ENCODE data around the gene ACOD1.
"Not testable (repeated sequence)": the region's sequence is repeated elsewhere in the genome, so short reads cannot be mapped to it uniquely, and the experiment has no call there.

Gene ACOD1

DNA sequence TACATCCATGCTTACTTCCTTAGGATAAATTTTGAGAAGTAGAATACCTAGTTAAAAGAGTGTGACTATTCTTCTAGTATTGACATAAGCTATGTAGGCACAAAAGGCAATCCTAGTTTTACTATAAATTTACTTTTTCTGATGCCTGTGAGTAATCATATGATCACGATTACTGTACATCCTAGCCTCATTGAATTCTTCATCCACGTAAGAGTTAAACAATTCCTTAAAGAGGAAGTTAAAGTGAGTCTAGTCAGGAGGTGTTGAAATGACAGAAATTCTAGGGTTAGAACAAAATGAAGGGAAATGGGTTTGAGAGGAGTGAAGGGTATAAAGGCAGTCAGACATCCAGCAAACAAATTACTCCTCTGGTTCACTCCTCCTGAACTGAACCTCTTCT, at the start of gene ACOD1:
Gene ACOD1, plus strand, starts transcription at position 363 of the 400 bp plus-strand sequence. CDS start 48 bp downstream, outside the sequence.
- DNase-seq (ENCODE audit: low read depth in 2 of 2): no peak

DNA sequence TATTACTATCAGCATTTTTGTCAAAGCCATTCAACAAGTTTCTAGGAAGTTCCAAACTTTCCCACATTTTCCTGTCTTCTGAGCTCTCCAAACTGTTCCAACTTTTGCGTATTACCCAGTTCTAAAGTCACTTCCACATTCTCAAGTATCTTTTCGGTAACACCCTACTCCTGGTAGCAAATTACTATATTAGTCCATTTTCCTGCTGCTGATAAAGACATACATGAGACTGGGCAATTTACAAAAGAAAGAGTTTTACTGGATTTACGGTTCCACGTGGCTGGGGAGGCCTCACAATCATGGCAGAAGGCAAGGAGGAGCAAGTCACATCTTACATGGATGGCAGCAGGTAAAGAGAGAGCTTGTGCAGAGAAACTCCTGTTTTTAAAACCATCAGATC, 49.2 kb upstream of the ACOD1 start:
- DNase-seq (ENCODE audit: low read depth in 2 of 2): not testable (repeated sequence)

GRCh38 chr13:76903544-76904162, 44.7 kb upstream of the ACOD1 start:
- DNase-seq (ENCODE audit: low read depth in 2 of 2): peak; percentile 40 to 50

GRCh38 chr13:76904507-76904906, 43.8 kb upstream of the ACOD1 start:
- DNase-seq (ENCODE audit: low read depth in 2 of 2): no peak

DNA sequence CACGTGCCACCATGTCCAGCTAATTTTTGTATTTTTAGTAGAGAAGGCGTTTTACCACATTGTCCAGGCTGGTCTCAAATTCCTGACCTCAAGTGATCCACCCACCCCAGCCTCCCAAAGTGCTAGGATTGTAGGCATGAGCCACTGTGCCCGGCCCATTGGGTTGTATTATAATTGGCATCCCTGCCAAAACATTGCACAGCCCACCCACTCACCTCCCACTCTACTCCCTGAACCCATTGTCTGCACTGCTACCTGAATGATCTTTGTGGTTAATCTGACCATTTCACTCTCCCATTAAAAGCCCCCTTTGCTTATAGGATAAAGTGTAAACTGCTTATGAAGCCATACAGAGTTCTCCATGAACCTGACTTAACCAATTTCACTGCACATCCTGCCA, 35.8 kb upstream of the ACOD1 start:
- no peak for DNase-seq (ENCODE audit: low read depth in 2 of 2)

DNA sequence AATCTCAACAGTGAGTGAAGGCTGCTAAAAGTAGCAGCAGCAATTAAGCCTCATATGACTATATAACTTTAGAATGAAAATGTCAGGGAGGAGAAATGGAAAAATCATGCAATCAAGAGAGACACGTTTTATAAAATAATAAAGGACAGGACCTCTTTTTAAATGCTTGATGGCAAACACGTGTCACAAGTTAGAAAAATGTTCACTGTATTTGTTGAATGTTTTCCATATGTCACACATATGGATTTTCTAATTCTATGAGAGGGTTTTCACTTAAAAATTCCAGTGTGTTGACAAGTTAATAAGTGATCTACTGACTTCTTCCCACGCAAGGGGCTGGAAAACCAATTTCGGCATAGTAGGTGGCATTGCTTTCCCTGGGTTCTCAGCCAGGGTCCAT, 34.4 kb upstream of the ACOD1 start:
- no peak for DNase-seq (ENCODE audit: low read depth in 2 of 2)

DNA sequence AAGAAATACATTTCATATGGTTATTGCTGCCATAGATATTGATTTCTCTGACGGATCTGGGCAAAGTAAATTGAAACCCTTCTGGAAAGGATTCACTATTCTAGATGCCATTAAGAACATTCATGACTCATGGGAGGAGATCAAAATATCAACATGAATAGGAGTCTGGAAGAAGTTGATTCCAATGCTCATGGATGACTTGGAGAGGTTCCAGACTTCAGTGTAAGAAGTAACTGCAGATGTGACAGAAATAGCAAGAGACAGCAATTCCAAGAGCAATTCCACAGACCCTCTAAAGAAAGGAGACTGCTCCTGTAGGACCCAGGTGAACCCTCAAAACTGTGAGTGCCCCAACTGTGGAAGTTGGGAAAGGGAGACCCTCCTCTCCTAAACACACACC, 31.2 kb upstream of the ACOD1 start:
- DNase-seq (ENCODE audit: low read depth in 2 of 2): no peak

GRCh38 chr13:76917755-76918481, 30.4 kb upstream of the ACOD1 start:
- not testable (repeated sequence) for DNase-seq (ENCODE audit: low read depth in 2 of 2)

- no peak for DNase-seq (ENCODE audit: low read depth in 2 of 2)
Observed at GRCh38 chr13:76921516-76921915, 26.8 kb upstream of the ACOD1 start.

- DNase-seq (ENCODE audit: low read depth in 2 of 2): no peak
Observed at GRCh38 chr13:76925115-76925514, 23.2 kb upstream of the ACOD1 start.

DNA sequence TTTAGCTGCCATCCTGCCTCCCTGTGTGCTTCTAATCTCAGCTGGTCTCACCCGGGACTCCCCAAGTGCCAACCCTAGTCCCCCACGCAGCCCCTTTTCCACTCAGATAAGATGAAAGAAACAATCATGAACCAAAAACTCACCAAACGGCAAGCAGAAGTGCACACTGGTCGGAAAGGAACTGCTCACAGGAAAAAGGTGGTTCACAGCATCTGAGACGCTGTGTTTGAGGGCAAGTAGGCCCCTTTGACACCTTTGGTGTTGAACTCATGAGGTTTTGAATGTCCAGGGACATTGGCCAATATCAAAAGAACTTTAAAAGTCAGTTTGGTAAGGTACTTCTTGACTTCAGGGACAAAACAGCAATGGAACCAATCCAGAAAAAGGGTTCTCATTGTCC, 20.4 kb upstream of the ACOD1 start:
- DNase-seq (ENCODE audit: low read depth in 2 of 2): no peak

DNA sequence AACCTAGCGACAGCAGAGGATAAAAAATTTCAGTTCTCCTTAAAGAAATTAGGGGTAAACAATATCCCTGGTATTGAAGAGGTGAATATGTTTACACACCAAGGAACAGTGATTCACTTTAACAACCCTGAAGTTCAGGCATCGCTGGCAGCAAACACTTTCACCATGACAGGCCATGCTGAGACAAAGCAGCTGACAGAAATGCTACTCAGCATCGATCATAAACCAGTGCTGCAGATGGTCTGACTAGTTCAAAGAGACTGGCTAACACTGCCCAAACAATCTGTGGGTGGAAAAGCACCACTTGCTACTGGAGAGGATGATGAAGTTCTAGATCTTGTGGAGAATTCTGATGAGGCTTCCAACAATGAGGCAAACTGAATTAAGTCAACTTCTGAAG, 19.9 kb upstream of the ACOD1 start:
- DNase-seq (ENCODE audit: low read depth in 2 of 2): no peak

DNA sequence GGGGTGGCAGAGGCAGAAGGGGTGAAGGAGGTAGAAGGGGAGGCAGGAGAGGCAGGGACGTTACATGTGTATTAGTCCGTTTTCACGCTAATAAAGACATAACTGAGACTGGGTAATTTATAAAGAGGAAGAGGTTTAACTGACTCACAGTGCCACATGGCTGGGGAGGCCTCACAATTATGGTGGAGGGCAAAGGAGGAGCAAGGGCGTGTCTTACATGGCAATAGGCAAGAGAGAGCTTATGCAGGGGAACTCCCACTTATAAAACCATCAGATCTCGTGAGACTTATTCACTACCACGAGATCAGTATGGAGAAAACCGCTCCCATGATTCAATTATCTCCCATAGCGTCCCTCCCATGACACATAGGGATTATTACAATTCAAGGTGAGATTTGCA, 19.0 kb upstream of the ACOD1 start:
- DNase-seq (ENCODE audit: low read depth in 2 of 2): no peak

DNA sequence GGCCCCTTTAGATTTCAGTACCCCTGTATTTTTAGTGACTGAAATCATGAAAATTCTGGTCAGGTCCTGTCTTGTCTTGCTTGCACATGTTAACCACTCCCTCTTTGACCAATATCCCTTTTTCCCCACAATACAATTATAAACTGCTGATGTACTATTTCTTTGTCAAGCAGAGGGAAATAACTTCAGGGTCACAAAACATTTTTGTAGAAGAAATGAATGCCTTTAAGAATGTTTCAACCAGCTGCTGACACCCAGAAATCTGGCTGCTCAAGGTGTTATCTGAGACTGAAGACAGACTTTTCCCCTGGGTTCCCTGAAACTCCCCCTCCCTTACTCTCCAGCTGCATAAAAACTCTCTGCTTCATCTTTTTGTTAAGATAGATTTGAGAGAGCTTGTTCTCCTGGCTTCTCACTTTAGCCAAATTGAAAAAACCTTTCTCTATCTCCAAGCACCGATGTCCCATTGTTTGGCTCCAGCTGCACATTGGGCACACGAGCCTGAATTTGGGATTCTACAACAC, 18.4 kb upstream of the ACOD1 start:
- no peak for DNase-seq (ENCODE audit: low read depth in 2 of 2)

DNA sequence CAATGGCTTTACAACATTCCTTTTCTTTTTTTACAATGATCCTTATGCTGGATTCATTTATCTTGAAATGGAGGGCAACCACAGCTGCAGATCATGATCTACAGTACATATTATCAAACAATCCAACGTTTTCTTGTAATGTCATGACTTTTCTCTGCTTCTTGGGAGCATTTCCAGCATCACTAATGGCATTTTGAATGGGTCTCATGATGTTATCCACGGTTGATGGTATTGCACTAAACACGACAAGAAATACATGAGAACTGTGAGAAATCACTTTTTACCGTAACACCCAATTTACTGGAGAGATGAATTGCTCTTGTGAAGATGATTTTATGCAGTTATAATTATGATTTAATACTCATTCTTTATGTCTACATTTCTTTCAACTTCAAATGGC, 16.2 kb upstream of the ACOD1 start:
- no peak for DNase-seq (ENCODE audit: low read depth in 2 of 2)

GRCh38 chr13:76934671-76935070, 13.6 kb upstream of the ACOD1 start:
- no peak for DNase-seq (ENCODE audit: low read depth in 2 of 2)

DNA sequence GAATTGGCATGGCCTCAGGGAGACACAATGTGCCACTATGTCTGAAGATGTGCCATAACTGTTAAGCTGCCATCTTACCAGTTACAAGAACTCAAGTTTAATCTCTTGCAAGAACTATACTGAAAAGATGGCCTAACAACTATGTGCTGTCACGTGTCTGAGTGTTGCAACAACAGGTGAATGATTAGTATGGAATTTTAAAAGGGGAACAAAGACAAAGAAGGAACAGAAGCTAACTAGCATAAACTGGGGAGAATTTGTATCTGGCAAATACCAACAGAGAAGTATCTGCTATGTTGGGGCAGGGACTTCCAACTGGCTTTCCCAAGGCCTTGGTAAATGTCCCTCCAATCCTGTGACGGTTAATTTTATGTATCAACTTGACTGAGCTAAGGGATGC, 11.5 kb upstream of the ACOD1 start:
- DNase-seq (ENCODE audit: low read depth in 2 of 2): no peak

GRCh38 chr13:76937281-76937820, 11.0 kb upstream of the ACOD1 start:
- DNase-seq (ENCODE audit: low read depth in 2 of 2): no peak

GRCh38 chr13:76939215-76939614, 9.1 kb upstream of the ACOD1 start:
- no peak for DNase-seq (ENCODE audit: low read depth in 2 of 2)

DNA sequence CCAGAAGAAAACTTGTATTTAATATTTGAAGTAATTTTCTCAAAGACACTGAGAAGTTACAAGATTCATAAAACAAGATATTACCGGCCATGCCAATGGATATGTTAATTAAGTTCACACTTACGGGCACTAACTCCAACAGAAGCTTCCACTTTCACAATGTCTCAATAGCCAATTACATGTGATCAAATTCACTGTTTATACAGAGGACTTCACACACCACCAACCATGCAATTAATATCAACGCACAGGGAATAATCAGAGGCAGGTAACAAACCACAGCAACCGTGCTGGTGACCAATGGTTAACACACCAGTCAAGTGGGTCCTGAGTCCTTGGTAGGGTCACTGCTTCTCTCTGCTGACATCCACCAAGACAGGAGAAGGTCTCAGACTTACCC, 5.9 kb upstream of the ACOD1 start:
- no peak for DNase-seq (ENCODE audit: low read depth in 2 of 2)

GRCh38 chr13:76943646-76944045, 4.7 kb upstream of the ACOD1 start:
- no peak for DNase-seq (ENCODE audit: low read depth in 2 of 2)

- no peak for DNase-seq (ENCODE audit: low read depth in 2 of 2)
Observed at GRCh38 chr13:76944456-76944855, 3.9 kb upstream of the ACOD1 start.

- DNase-seq (ENCODE audit: low read depth in 2 of 2): no peak
Observed at GRCh38 chr13:76950101-76950500, 1.8 kb downstream of the ACOD1 start.
